ENCODE data around the gene GPR3. TPM values are rescaled to one million over a fixed set of nuclear protein-coding genes. Genes with fewer than 3 reads are reported as not detected.

GPR3 gene
- total and polyA plus RNA-seq, 2 of the 13 experiments (the other 11 are each of a cell fraction or from before 2014, with no cell fraction given): 1.00 to 2.6 TPM

- no peak for TF ChIP-seq PHF21A (CRISPR knock-in tag; IDR thresholded peaks at IDR 0.05)
- no peak for TF ChIP-seq ZFP82 (CRISPR knock-in tag; IDR thresholded peaks at IDR 0.05; ENCODE audit: borderline replicate concordance)
- no peak for TF ChIP-seq ZMAT3 (CRISPR knock-in tag; conservative IDR thresholded peaks at IDR 0.05)
- no peak for TF ChIP-seq ZNF781 (CRISPR knock-in tag; IDR thresholded peaks at IDR 0.05; ENCODE audit: borderline replicate concordance, not compliant biosample characterization)
- TF ChIP-seq RXRA (CRISPR knock-in tag; IDR thresholded peaks at IDR 0.05): no peak
- TF ChIP-seq EP300 (IDR thresholded peaks at IDR 0.05; ENCODE audit: low read depth in 2 of 2, low read length in 2 of 2): no peak
- no peak for TF ChIP-seq EP300 (CRISPR knock-in tag; IDR thresholded peaks at IDR 0.05; ENCODE audit: borderline replicate concordance)
Observed at GRCh38 chr1:27357281-27358037, 35.0 kb upstream of the GPR3 start (continued).

GRCh38 chr1:27358038-27358927 lies 34.1 kb upstream of the GPR3 start:
- 96% methylated on average over 11 of the region's 21 CpGs for WGBS (ENCODE audit: low lambda C conversion rate)
- H2AFZ ChIP-seq (ENCODE audit: low read length): no peak overlapping the region
- no peak for FAIRE-seq
- H3K9ac ChIP-seq (ENCODE audit: insufficient read depth, low read depth, low read length): no peak overlapping the region
- TF ChIP-seq, protein P1, sequence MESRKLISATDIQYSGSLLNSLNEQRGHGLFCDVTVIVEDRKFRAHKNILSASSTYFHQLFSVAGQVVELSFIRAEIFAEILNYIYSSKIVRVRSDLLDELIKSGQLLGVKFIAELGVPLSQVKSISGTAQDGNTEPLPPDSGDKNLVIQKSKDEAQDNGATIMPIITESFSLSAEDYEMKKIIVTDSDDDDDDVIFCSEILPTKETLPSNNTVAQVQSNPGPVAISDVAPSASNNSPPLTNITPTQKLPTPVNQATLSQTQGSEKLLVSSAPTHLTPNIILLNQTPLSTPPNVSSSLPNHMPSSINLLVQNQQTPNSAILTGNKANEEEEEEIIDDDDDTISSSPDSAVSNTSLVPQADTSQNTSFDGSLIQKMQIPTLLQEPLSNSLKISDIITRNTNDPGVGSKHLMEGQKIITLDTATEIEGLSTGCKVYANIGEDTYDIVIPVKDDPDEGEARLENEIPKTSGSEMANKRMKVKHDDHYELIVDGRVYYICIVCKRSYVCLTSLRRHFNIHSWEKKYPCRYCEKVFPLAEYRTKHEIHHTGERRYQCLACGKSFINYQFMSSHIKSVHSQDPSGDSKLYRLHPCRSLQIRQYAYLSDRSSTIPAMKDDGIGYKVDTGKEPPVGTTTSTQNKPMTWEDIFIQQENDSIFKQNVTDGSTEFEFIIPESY (CRISPR knock-in tag; IDR thresholded peaks at IDR 0.05): 0 out of 2 replicates have a peak, but pooled peaks have one; percentile 38
- TF ChIP-seq DNMT1 (CRISPR knock-in tag; IDR thresholded peaks at IDR 0.05) (no peak), ZNF143 (CRISPR knock-in tag; IDR thresholded peaks at IDR 0.05) (0 out of 2 replicates have a peak, but pooled peaks have one; percentile 2), ZNF616 (CRISPR knock-in tag; IDR thresholded peaks at IDR 0.05; ENCODE audit: low read depth) (no peak)
- no peaks in the 10 kb centered on the region for H4K20me1 ChIP-seq (ENCODE audit: insufficient read depth, low read length)
- H3K27ac ChIP-seq (ENCODE audit: extremely low read length, insufficient read depth, low read length): no peak overlapping the region
- no peaks in the 10 kb centered on the region for H3K79me2 ChIP-seq (ENCODE audit: insufficient read depth, low read length)
- H3K4me1 ChIP-seq (ENCODE audit: insufficient read depth, low read length): peaks cover 8% of the 10 kb centered on the region; the same call in 1 of the 2 replicates
- no peak overlapping the region for H3K4me2 ChIP-seq (ENCODE audit: low read depth, low read length)
- no TSS peak for BruUV-seq (replicated peaks)
- no peaks in the 10 kb centered on the region for H3K27me3 ChIP-seq (ENCODE audit: control insufficient read depth in 1 of 2, insufficient read depth in 2 of 2, low read length in 2 of 2)
- CTCF ChIA-PET (ENCODE audit: low intra/inter-chr PET ratio, low total read pairs): interaction anchor here (1.0 to 2.1 kb wide), 5 partner anchors 14 to 57 kb away, joined by 3 to 19 read pairs (median 6); no protein-coding TSS in a partner anchor
- in situ Hi-C loops (cut with HindIII; ENCODE audit: extremely low pct_ligation_motif_present, low pct_unique_long_range_greater_than_20kb): loop anchor here (5.0 kb wide), 1 partner anchor 34 kb away; the partner anchor contains the start of gene GPR3
- H3K9me3 ChIP-seq (ENCODE audit: low read length): no peaks in the 10 kb centered on the region
- no peak overlapping the region for H3K4me3 ChIP-seq (replicated peaks in 1 of 3; ENCODE audit: insufficient read depth in 1 of 3, low read depth in 2 of 3, low read length in 3 of 3)
- DNase-seq (ENCODE audit: low spot score): no peak
- ATAC-seq: no peak
- intact Hi-C loops (cut with micrococcal nuclease; ENCODE audit: unreplicated experiment): no loop called here
- H3K36me3 ChIP-seq (replicated peaks in 1 of 2; ENCODE audit: control insufficient read depth in 1 of 2, insufficient read depth in 2 of 2, low read length in 2 of 2): 0 out of 5 replicates have a peak, but pooled peaks cover 0 to 2% of the 10 kb centered on the region in 2 experiments
- POLR2A ChIA-PET: no interaction called here
